HUES48 (cell line): ENCODE data around the gene KBTBD2.
"Not testable (repeated sequence)": the region's sequence is repeated elsewhere in the genome, so short reads cannot be mapped to it uniquely, and the experiment has no call there.

ENCODE experiments used
- H3K27ac ChIP-seq: one replicate; pipeline ENCODE4 v1.7.0; 2013; ENCODE audit warnings: low read depth, low read length, inconsistent platforms
- H3K27me3 ChIP-seq: 2 replicates; pipeline ENCODE4 v1.6.1; 2013; ENCODE audit warnings: mild to moderate bottlenecking, low read length; ENCODE audit not compliant: control insufficient read depth, insufficient read depth
- H3K36me3 ChIP-seq: 2 replicates; pipeline ENCODE4 v1.6.1; 2013; ENCODE audit warnings: low read length; ENCODE audit not compliant: control insufficient read depth, insufficient read depth
- H3K4me1 ChIP-seq: 2 replicates; pipeline ENCODE4 v1.6.1; 2013; ENCODE audit warnings: mild to moderate bottlenecking, low read length; ENCODE audit not compliant: control insufficient read depth, insufficient read depth
- H3K4me3 ChIP-seq: 2 replicates; pipeline ENCODE4 v1.5.1; 2013; ENCODE audit warnings: mild to moderate bottlenecking, low read depth, low read length
- H3K9ac ChIP-seq: 2 replicates; pipeline ENCODE4 v1.6.1; 2013; ENCODE audit warnings: mild to moderate bottlenecking, low read depth, low read length, moderate library complexity
- H3K9me3 ChIP-seq: 2 replicates; pipeline ENCODE4 v1.6.1; 2013; ENCODE audit warnings: low read length; ENCODE audit not compliant: control insufficient read depth, insufficient read depth

The KBTBD2 gene

GRCh38 chr7:32855837-32856775 is 35.5 kb downstream of the KBTBD2 start:
- not testable (repeated sequence) for H3K4me3 ChIP-seq, H3K9ac ChIP-seq, H3K9me3 ChIP-seq, H3K27me3 ChIP-seq, H3K36me3 ChIP-seq, H3K27ac ChIP-seq, H3K4me1 ChIP-seq

- not testable (repeated sequence) for H3K4me1 ChIP-seq, H3K27me3 ChIP-seq, H3K27ac ChIP-seq, H3K9me3 ChIP-seq, H3K36me3 ChIP-seq, H3K9ac ChIP-seq, H3K4me3 ChIP-seq
Observed at GRCh38 chr7:32850654-32851053, 40.9 kb downstream of the KBTBD2 start.

GRCh38 chr7:32848655-32849054 is 42.9 kb downstream of the KBTBD2 start:
- not testable (repeated sequence) for H3K27me3 ChIP-seq, H3K27ac ChIP-seq, H3K36me3 ChIP-seq, H3K9me3 ChIP-seq, H3K4me3 ChIP-seq, H3K9ac ChIP-seq, H3K4me1 ChIP-seq

GRCh38 chr7:32846630-32847225 is 44.8 kb downstream of the KBTBD2 start:
- no peak overlapping the region for H3K27ac ChIP-seq
- H3K36me3 ChIP-seq, result no peaks in the 10 kb centered on the region
- H3K4me1 ChIP-seq, result peaks cover 9% of the 10 kb centered on the region; the same call in 1 of the 2 replicates
- no peaks in the 10 kb centered on the region for H3K27me3 ChIP-seq
- no peaks in the 10 kb centered on the region for H3K9me3 ChIP-seq
- no peak overlapping the region for H3K4me3 ChIP-seq
- no peak overlapping the region for H3K9ac ChIP-seq

- not testable (repeated sequence) for H3K27me3 ChIP-seq, H3K9me3 ChIP-seq, H3K27ac ChIP-seq, H3K9ac ChIP-seq, H3K36me3 ChIP-seq, H3K4me3 ChIP-seq, H3K4me1 ChIP-seq
Observed at GRCh38 chr7:32844748-32845147, 46.8 kb downstream of the KBTBD2 start.

- not testable (repeated sequence) for H3K27me3 ChIP-seq, H3K4me3 ChIP-seq, H3K36me3 ChIP-seq, H3K9ac ChIP-seq, H3K27ac ChIP-seq, H3K4me1 ChIP-seq, H3K9me3 ChIP-seq
Observed at GRCh38 chr7:32843763-32844162, 47.8 kb downstream of the KBTBD2 start.

- not testable (repeated sequence) for H3K36me3 ChIP-seq, H3K27ac ChIP-seq, H3K4me1 ChIP-seq, H3K9me3 ChIP-seq, H3K9ac ChIP-seq, H3K27me3 ChIP-seq, H3K4me3 ChIP-seq
Observed at GRCh38 chr7:32839846-32840245, 51.7 kb downstream of the KBTBD2 start.

GRCh38 chr7:32828996-32829752 is 62.4 kb downstream of the KBTBD2 start:
- H3K9ac ChIP-seq, H3K9me3 ChIP-seq, H3K27me3 ChIP-seq, H3K4me3 ChIP-seq, H3K4me1 ChIP-seq, H3K27ac ChIP-seq, H3K36me3 ChIP-seq: not testable (repeated sequence)
